Stimulated activated CD8-positive, alpha-beta memory T cell treated with anti-CD3 and anti-CD28 coated beads, Interleukin-4, amount 100 ng/mL, for 1 hour (primary cell): Measurements from ENCODE around the gene NEURL1.
"Not testable (repeated sequence)": the region's sequence is repeated elsewhere in the genome, so short reads cannot be mapped to it uniquely, and the experiment has no call there.

Experiments
- DNase-seq, 2 donors: peaks; one replicate each; pipeline ENCODE4 v3.0.0-alpha.2; 2020; ENCODE audit warnings: low read depth in 2 of 2, low spot score in 1 of 2

The NEURL1 gene

GRCh38 chr10:103513380-103514060 is 20.0 kb downstream of the NEURL1 start:
- DNase-seq: no peak

- no peak for DNase-seq
Observed at GRCh38 chr10:103514244-103514643, 20.7 kb downstream of the NEURL1 start.

GRCh38 chr10:103517234-103518085 is 24.0 kb downstream of the NEURL1 start:
- no peak for DNase-seq

- DNase-seq: no peak
Observed at GRCh38 chr10:103519798-103520197, 26.3 kb downstream of the NEURL1 start.

- DNase-seq: not testable (repeated sequence)
Observed at GRCh38 chr10:103522006-103522405, 28.5 kb downstream of the NEURL1 start.

GRCh38 chr10:103523683-103524082 is 30.2 kb downstream of the NEURL1 start:
- DNase-seq: no peak

- DNase-seq: no peak
Observed at GRCh38 chr10:103525901-103526300, 32.4 kb downstream of the NEURL1 start.

GRCh38 chr10:103527476-103527875 is 34.0 kb downstream of the NEURL1 start:
- not testable (repeated sequence) for DNase-seq

- DNase-seq: no peak
Observed at GRCh38 chr10:103528549-103528948, 35.0 kb downstream of the NEURL1 start.

GRCh38 chr10:103529539-103529938 is 36.0 kb downstream of the NEURL1 start:
- DNase-seq: no peak

- no peak for DNase-seq
Observed at GRCh38 chr10:103533827-103534226, 40.3 kb downstream of the NEURL1 start.

GRCh38 chr10:103534621-103535498 is 41.4 kb downstream of the NEURL1 start:
- DNase-seq: no peak

- DNase-seq: no peak
Observed at GRCh38 chr10:103535595-103535994, 42.1 kb downstream of the NEURL1 start.

GRCh38 chr10:103539751-103540150 is 46.2 kb downstream of the NEURL1 start:
- DNase-seq: no peak

GRCh38 chr10:103540722-103541121 is 47.2 kb downstream of the NEURL1 start:
- DNase-seq: no peak

GRCh38 chr10:103541616-103542015 is 48.1 kb downstream of the NEURL1 start:
- no peak for DNase-seq

GRCh38 chr10:103542764-103543616 is 49.5 kb downstream of the NEURL1 start:
- DNase-seq: no peak

GRCh38 chr10:103543617-103544525 is 50.4 kb downstream of the NEURL1 start:
- DNase-seq: no peak

GRCh38 chr10:103544657-103545310 is 51.3 kb downstream of the NEURL1 start:
- DNase-seq: no peak
